ENCODE data around the gene SLC7A5.

DNA sequence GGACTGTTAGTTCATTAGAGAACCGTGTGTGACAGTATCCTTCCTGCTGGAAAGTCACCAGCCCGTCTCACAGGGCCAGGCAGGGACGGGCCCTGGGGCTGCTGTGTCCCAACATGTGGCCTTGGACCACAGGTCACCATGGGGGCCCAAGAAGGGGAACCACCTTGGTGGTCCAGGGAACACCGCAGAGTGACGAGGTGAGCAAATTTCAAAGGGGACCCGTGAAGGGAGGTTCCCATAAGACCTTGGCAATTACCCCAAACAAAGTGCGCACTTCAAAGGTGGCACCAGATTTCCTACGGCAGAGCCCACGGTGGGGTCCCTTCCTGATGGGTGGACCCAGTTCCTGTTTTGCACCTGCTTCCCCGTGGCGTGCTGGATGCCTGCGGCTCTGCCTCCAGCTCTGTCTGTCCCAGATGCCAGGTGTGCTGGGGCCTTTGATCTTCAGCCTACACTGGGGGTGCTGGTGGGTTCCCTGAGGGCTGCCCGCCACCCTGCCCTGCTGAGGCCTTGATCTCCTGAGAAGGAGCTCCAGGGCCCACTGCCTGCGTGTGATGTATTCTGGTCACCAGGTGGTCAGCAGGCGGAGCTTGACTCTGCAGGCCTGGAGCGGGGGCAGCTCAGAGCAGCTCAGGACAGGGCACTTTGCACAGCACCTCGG, 27.0 kb downstream of the SLC7A5 start:
- TF ChIP-seq CTCF (IDR thresholded peaks at IDR 0.05 in 4 of 5, conservative IDR thresholded peaks at IDR 0.05 in 1 of 5), result no peak
- no peak for TF ChIP-seq POLR2A (IDR thresholded peaks at IDR 0.05)
